IMR-90 (cell line): ENCODE results near the gene ITGA2. TPM values are rescaled to one million over a fixed set of nuclear protein-coding genes. Genes with fewer than 3 reads are reported as not detected.

Experiments
- ATAC-seq: fragments of 200-7000 bp; cut with Tn5 transposase; 2 replicates; pipeline ENCODE4 v1.9.1; 2020; ENCODE audit warnings: low read depth, mild to moderate bottlenecking, moderate library complexity
- BruUV-seq: library from RNA; stranded (reverse); fragments of 400-500 nt; replicated peaks from 2 replicates; lab custom pipeline; 2021; lab: Mats Ljungman, UMichigan
- CTCF ChIA-PET: fragments of 300-600 bp; formaldehyde crosslinking; extraction: SDS; loops from one replicate; lab custom pipeline; 2021; ENCODE audit warnings: antibody characterized with exemption; lab: Yijun Ruan, JAX
- POLR2A ChIA-PET: fragments of 300-600 bp; sonication (Branson Sonifier 250); formaldehyde crosslinking; loops from one replicate; lab custom pipeline; 2022; ENCODE audit warnings: antibody characterized with exemption; ENCODE audit not compliant: unreplicated experiment; lab: Charles Lee
- DNase-seq: peaks from one replicate; pipeline ENCODE4 v3.0.0; 2013
- H2AFZ ChIP-seq: replicated peaks from 2 replicates; pipeline ENCODE3; 2013; ENCODE audit warnings: low read length, mild to moderate bottlenecking; ENCODE audit not compliant: poor library complexity
- H2AK5ac ChIP-seq: 2 replicates; pipeline ENCODE4 v1.6.1; 2013; ENCODE audit warnings: low read depth, low read length, inconsistent platforms
- H2AK9ac ChIP-seq: replicated peaks from 2 replicates; pipeline ENCODE3; 2013; ENCODE audit warnings: mild to moderate bottlenecking, low read depth, low read length, moderate library complexity; ENCODE audit not compliant: poor library complexity
- H2BK120ac ChIP-seq: 2 replicates; pipeline ENCODE4 v1.6.1; 2013; ENCODE audit warnings: low read depth, low read length, inconsistent platforms
- H2BK15ac ChIP-seq: 3 replicates; pipeline ENCODE4 v1.6.1; 2013; ENCODE audit warnings: low read depth, low read length, inconsistent platforms
- H2BK20ac ChIP-seq: 2 replicates; pipeline ENCODE4 v1.6.1; 2013; ENCODE audit warnings: low read depth, mild to moderate bottlenecking, inconsistent platforms, low read length, moderate library complexity
- H2BK5ac ChIP-seq: 2 replicates; pipeline ENCODE4 v1.6.1; 2013; ENCODE audit warnings: mild to moderate bottlenecking, low read depth, low read length, inconsistent platforms; ENCODE audit not compliant: poor library complexity, severe bottlenecking
- H3K14ac ChIP-seq: replicated peaks from 2 replicates; pipeline ENCODE4 v1.6.1; 2013; ENCODE audit warnings: low read depth, low read length, inconsistent platforms
- H3K18ac ChIP-seq: 2 replicates; pipeline ENCODE4 v1.6.1; 2013; ENCODE audit warnings: low read depth, low read length, control low read depth
- H3K23ac ChIP-seq: 2 replicates; pipeline ENCODE4 v1.6.1; 2013; ENCODE audit warnings: low read depth, low read length, inconsistent platforms
- H3K27ac ChIP-seq: 2 replicates; pipeline ENCODE4 v1.5.1; 2013; ENCODE audit warnings: mild to moderate bottlenecking, control low read depth, low read length; ENCODE audit not compliant: insufficient read depth
- H3K27me3 ChIP-seq: 2 replicates; pipeline ENCODE4 v1.6.1; 2013; ENCODE audit warnings: low read length; ENCODE audit not compliant: control insufficient read depth, insufficient read depth
- H3K36me3 ChIP-seq: 2 replicates; pipeline ENCODE4 v1.6.1; 2013; ENCODE audit warnings: low read length, mixed read lengths; ENCODE audit not compliant: control insufficient read depth, insufficient read depth
- H3K4ac ChIP-seq: 2 replicates; pipeline ENCODE4 v1.6.1; 2013; ENCODE audit warnings: low read depth, low read length, inconsistent platforms
- H3K4me1 ChIP-seq: 2 replicates; pipeline ENCODE4 v1.6.1; 2013; ENCODE audit warnings: low read length, mixed read lengths; ENCODE audit not compliant: control insufficient read depth, insufficient read depth
- H3K4me2 ChIP-seq: 2 replicates; pipeline ENCODE4 v1.6.1; 2013; ENCODE audit warnings: low read depth, mild to moderate bottlenecking, control low read depth, low read length, moderate library complexity
- H3K4me3 ChIP-seq: 2 replicates; pipeline ENCODE4 v1.5.1; 2013; ENCODE audit warnings: low read depth, mild to moderate bottlenecking, control low read depth, low read length, moderate library complexity; ENCODE audit not compliant: insufficient read depth
- H3K56ac ChIP-seq: 2 replicates; pipeline ENCODE4 v1.6.1; 2013; ENCODE audit warnings: low read length, inconsistent platforms; ENCODE audit not compliant: insufficient read depth; ENCODE audit errors: extremely low read depth
- H3K79me1 ChIP-seq, 2 experiments: 2 replicates each; pipeline ENCODE4 v1.6.1; 2013; ENCODE audit warnings: low read length in 2 of 2, inconsistent platforms in 1 of 2, low read depth in 1 of 2
- H3K9ac ChIP-seq: 2 replicates; pipeline ENCODE4 v1.6.1; 2013; ENCODE audit warnings: low read depth, low read length, control low read depth
- H3K9me1 ChIP-seq: 2 replicates; pipeline ENCODE4 v1.6.1; 2013; ENCODE audit warnings: low read length, inconsistent platforms; ENCODE audit not compliant: insufficient read depth
- H3K9me3 ChIP-seq: 2 replicates; pipeline ENCODE4 v1.6.1; 2013; ENCODE audit warnings: low read length; ENCODE audit not compliant: control insufficient read depth, insufficient read depth
- H4K20me1 ChIP-seq: 2 replicates; pipeline ENCODE4 v1.6.1; 2013; ENCODE audit warnings: low read length, inconsistent platforms; ENCODE audit not compliant: insufficient read depth
- H4K5ac ChIP-seq: 2 replicates; pipeline ENCODE4 v1.6.1; 2013; ENCODE audit warnings: mild to moderate bottlenecking, low read depth, low read length, control low read depth
- H4K8ac ChIP-seq, 2 experiments: 2 replicates each; pipeline ENCODE4 v1.6.1; 2013; ENCODE audit warnings: low read depth in 2 of 2, low read length in 2 of 2, control low read depth in 1 of 2, inconsistent platforms in 1 of 2
- H4K91ac ChIP-seq: 2 replicates; pipeline ENCODE4 v1.6.1; 2013; ENCODE audit warnings: low read depth, low read length, inconsistent platforms; ENCODE audit not compliant: insufficient read depth
- BHLHE40 ChIP-seq: fragments of 150-350 bp; IDR thresholded peaks from 2 replicates; pipeline ENCODE4 v1.6.1; 2016; ENCODE audit warnings: mild to moderate bottlenecking, low read depth, low read length
- CEBPB ChIP-seq: IDR thresholded peaks from 2 replicates; pipeline ENCODE4 v1.6.1; 2012; ENCODE audit warnings: low read depth, low read length, improper control_type of control experiment
- CTCF ChIP-seq: conservative IDR thresholded peaks from 2 replicates; pipeline ENCODE4 v1.5.1; 2012; ENCODE audit warnings: mild to moderate bottlenecking, low read depth, low read length, improper control_type of control experiment
- ELK1 ChIP-seq: fragments of 150-350 bp; IDR thresholded peaks from 2 replicates; pipeline ENCODE4 v1.6.1; 2016; ENCODE audit warnings: low read depth, mild to moderate bottlenecking, low read length, moderate library complexity, borderline replicate concordance
- FOS ChIP-seq: fragments of 150-350 bp; IDR thresholded peaks from 2 replicates; pipeline ENCODE4 v1.6.1; 2016; ENCODE audit warnings: low read depth, low read length
- MAZ ChIP-seq: IDR thresholded peaks from 2 replicates; pipeline ENCODE4 v1.6.1; 2012; ENCODE audit warnings: low read depth, mild to moderate bottlenecking, low read length, improper control_type of control experiment, moderate library complexity, borderline replicate concordance
- POLR2A ChIP-seq: IDR thresholded peaks from 2 replicates; pipeline ENCODE4 v1.6.1; 2012; ENCODE audit warnings: mild to moderate bottlenecking, low read depth, low read length
- RAD21 ChIP-seq: IDR thresholded peaks from 2 replicates; pipeline ENCODE4 v1.6.1; 2012; ENCODE audit warnings: low read length, improper control_type of control experiment
- RCOR1 ChIP-seq: IDR thresholded peaks from 2 replicates; pipeline ENCODE4 v1.6.1; 2012; ENCODE audit warnings: mild to moderate bottlenecking, low read length, improper control_type of control experiment; ENCODE audit not compliant: insufficient replicate concordance
- RFX5 ChIP-seq: IDR thresholded peaks from 2 replicates; pipeline ENCODE4 v1.8.0; 2012; ENCODE audit warnings: low read depth, mild to moderate bottlenecking, low read length, moderate library complexity
- USF2 ChIP-seq: fragments of 150-350 bp; IDR thresholded peaks from 2 replicates; pipeline ENCODE4 v1.6.1; 2017; ENCODE audit warnings: mild to moderate bottlenecking, antibody characterized with exemption, low read length, low read depth
- WGBS, 2 experiments: methylation state at CpG; one replicate each; pipeline versions ENCODE4 v1.1.5 to v1.1.7; 2013; ENCODE audit warnings: missing lambda C conversion rate in 2 of 2; ENCODE audit not compliant: insufficient read length in 1 of 2; ENCODE audit errors: extremely low coverage in 2 of 2; 5-methylcytosine and 5-hydroxymethylcytosine counted together
- dilution Hi-C: fragments of 300-500 bp; cut with HindIII; formaldehyde crosslinking; loops from one replicate; pipeline ENCODE4 v1.14.3; 2018; ENCODE audit warnings: low sequenced_read_pairs; ENCODE audit not compliant: unreplicated experiment
- in situ Hi-C: fragments of 300-500 bp; cut with MboI; formaldehyde crosslinking; loops from 3 replicates; pipeline ENCODE4 v1.14.3; 2019; ENCODE audit warnings: low sequenced_read_pairs, inconsistent platforms, mixed read lengths
- intact Hi-C: fragments of 100-400 bp; cut with micrococcal nuclease; formaldehyde crosslinking; loops from 2 replicates; pipeline ENCODE4 v1.10.0; 2022
- polyA plus RNA-seq, 3 experiments: library from polyadenylated mRNA; depleted of rRNA; stranded (reverse); fragments of >200 nt; gene quantifications; 2 replicates each; pipeline ENCODE4 v1.2.3, GENCODE V29; 2012; ENCODE audit warnings: low replicate concordance in 1 of 3
- total RNA-seq: library from RNA; depleted of rRNA; stranded (reverse); fragments of >200 nt; gene quantifications from 2 replicates; pipeline ENCODE4 v1.2.3, GENCODE V29; 2012

The ITGA2 gene
- total and polyA plus RNA-seq, 2 of the 4 experiments (the other 2 are of a cell fraction): 23.3 to 93.4 TPM

GRCh38 chr5:53130266-53130665 lies 141.1 kb downstream of the ITGA2 start:
- Histone ChIP-seq H4K8ac (no peak overlapping the region), H3K79me1 (no peaks in the 10 kb centered on the region), H4K91ac (no peak overlapping the region), H3K9me3 (no peaks in the 10 kb centered on the region), H2BK5ac (no peak overlapping the region), H3K9me1 (peaks cover 3% of the 10 kb centered on the region; the same call in 1 of the 2 replicates), H2BK120ac (no peak overlapping the region), H2AFZ (no peak overlapping the region), H4K5ac (no peak overlapping the region), H3K27ac (no peak overlapping the region), H3K4me2 (peak overlapping the region; percentile 22; the same call in 1 of the 2 replicates), H3K4ac (no peak overlapping the region), H3K23ac (no peak overlapping the region), H3K4me1 (peaks cover 5% of the 10 kb centered on the region; the same call in 1 of the 2 replicates), H3K18ac (no peak overlapping the region), H2BK15ac (no peak overlapping the region), H2BK20ac (no peak overlapping the region), H3K56ac (no peak overlapping the region), H3K27me3 (no peaks in the 10 kb centered on the region), H3K36me3 (no peaks in the 10 kb centered on the region), H3K4me3 (no peak overlapping the region), H3K9ac (no peak overlapping the region), H2AK9ac (no peak overlapping the region), H4K20me1 (no peaks in the 10 kb centered on the region), H2AK5ac (no peak overlapping the region), H3K14ac (no peak overlapping the region)
- TF ChIP-seq FOS (no peak), CTCF (no peak), MAZ (no peak), BHLHE40 (no peak), CEBPB (no peak), RCOR1 (no peak), RFX5 (no peak), POLR2A (no peak), ELK1 (no peak), USF2 (no peak), RAD21 (no peak)
- dilution Hi-C loops: no loop called here
- ChIA-PET CTCF (no interaction called here), POLR2A (no interaction called here)
- no CpG with 5 or more reads among the region's 2 CpGs for WGBS, 2 experiments
- ATAC-seq (no peak; the same call in 1 of the 2 replicates), DNase-seq (peak; percentile 26)
- BruUV-seq: no TSS peak
- intact Hi-C loops: no loop called here
- in situ Hi-C loops: no loop called here
